ENCODE results near the gene HLCS. TPM values are rescaled to one million over a fixed set of nuclear protein-coding genes. Genes with fewer than 3 reads are reported as not detected.

The HLCS gene
- total RNA-seq, 2 donors from 2014 or later: 17.5 to 29.3 TPM

DNA sequence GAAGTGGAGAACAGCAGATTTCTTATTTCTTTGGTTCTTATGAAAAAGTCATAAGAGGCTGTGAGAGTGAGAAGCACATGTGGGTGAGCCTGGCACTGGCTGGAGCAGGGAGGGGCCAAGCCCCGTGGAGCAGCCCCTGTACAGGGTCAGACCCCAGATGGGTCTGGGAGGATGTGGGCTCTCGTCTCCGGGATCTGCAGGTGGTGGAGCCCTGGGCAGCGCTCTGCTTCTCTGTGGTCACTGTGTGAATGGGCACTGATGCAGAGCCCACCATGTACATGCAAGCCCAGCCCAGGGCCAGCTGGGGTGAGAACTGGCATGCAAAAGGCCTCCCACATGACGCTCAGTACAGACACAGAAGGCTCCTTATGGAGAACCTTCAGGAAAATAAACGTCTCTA lies 200.0 kb downstream of the HLCS start:
- peaks cover 4% of the 10 kb centered on the region for H3K36me3 ChIP-seq
- TF ChIP-seq, protein P1, sequence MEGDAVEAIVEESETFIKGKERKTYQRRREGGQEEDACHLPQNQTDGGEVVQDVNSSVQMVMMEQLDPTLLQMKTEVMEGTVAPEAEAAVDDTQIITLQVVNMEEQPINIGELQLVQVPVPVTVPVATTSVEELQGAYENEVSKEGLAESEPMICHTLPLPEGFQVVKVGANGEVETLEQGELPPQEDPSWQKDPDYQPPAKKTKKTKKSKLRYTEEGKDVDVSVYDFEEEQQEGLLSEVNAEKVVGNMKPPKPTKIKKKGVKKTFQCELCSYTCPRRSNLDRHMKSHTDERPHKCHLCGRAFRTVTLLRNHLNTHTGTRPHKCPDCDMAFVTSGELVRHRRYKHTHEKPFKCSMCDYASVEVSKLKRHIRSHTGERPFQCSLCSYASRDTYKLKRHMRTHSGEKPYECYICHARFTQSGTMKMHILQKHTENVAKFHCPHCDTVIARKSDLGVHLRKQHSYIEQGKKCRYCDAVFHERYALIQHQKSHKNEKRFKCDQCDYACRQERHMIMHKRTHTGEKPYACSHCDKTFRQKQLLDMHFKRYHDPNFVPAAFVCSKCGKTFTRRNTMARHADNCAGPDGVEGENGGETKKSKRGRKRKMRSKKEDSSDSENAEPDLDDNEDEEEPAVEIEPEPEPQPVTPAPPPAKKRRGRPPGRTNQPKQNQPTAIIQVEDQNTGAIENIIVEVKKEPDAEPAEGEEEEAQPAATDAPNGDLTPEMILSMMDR (IDR thresholded peaks at IDR 0.05): no peak
- DNase-seq (ENCODE audit: low spot score) (no peak), ATAC-seq (ENCODE audit: insufficient number of reproducible peaks, low FRiP score, low read depth) (no peak)
- H3K4me1 ChIP-seq (ENCODE audit: control insufficient read depth in 1 of 2, low read depth in 2 of 2): peaks cover 0 to 17% of the 10 kb centered on the region in 2 donors
- no peak overlapping the region for H3K4me3 ChIP-seq
- no peaks in the 10 kb centered on the region for H3K9me3 ChIP-seq
- H3K27me3 ChIP-seq (replicated peaks; ENCODE audit: insufficient read depth): no peaks in the 10 kb centered on the region
- H3K27ac ChIP-seq: no peak overlapping the region

DNA sequence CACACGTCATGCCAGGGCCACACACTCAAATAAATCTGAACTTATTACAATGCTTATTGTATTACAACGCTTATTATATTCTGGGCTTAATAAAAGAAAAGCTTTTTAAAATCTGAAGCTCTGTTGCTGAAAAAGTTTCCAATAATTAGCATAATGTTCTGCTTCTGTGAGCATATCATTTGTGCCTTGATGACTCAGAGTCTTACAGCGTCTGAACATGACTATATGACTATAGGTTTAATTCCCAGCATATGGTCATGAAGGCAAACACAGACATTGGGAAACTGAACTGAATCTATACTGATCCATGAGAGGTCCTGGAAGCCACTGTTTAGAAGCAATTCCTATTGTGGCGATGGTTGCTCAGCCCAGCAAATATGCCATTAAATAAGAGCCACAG lies 201.2 kb downstream of the HLCS start:
- Histone ChIP-seq H3K4me3 (no peak overlapping the region), H3K27ac (no peak overlapping the region), H3K27me3 (replicated peaks; ENCODE audit: insufficient read depth) (no peaks in the 10 kb centered on the region), H3K36me3 (peaks cover 7% of the 10 kb centered on the region), H3K9me3 (no peaks in the 10 kb centered on the region), H3K4me1 (ENCODE audit: control insufficient read depth in 1 of 2, low read depth in 2 of 2) (peaks cover 0 to 17% of the 10 kb centered on the region in 2 donors)
- no peak for ATAC-seq (ENCODE audit: insufficient number of reproducible peaks, low FRiP score, low read depth)
- TF ChIP-seq, protein P1 (IDR thresholded peaks at IDR 0.05): no peak
- DNase-seq (ENCODE audit: low spot score): no peak

DNA sequence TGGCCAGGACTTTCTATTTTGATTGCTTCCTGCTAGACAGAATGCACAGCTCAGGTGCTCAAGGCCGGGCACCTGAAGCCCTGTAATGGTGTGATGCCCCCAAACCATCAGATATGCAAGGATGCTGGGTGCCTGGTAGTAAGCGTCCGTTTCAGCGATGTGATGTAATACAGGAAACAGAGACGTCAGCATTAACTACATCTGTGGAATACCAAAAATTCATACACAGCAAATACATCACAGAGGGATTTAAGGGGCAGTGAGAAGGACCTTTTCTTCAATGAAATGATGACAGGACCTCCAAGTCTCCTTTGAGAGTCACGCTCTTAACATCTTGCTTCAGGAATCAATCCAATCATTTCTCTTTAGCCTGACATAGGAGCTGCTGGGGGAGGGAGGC lies 203.2 kb downstream of the HLCS start:
- Histone ChIP-seq H3K27ac (no peak overlapping the region), H3K9me3 (no peaks in the 10 kb centered on the region), H3K4me1 (ENCODE audit: control insufficient read depth in 1 of 2, low read depth in 2 of 2) (peaks cover 0 to 4% of the 10 kb centered on the region in 2 donors), H3K4me3 (no peak overlapping the region), H3K36me3 (peaks cover 15% of the 10 kb centered on the region), H3K27me3 (replicated peaks; ENCODE audit: insufficient read depth) (no peaks in the 10 kb centered on the region)
- ATAC-seq (ENCODE audit: insufficient number of reproducible peaks, low FRiP score, low read depth): no peak
- no peak for DNase-seq (ENCODE audit: low spot score)
- TF ChIP-seq, protein P1 (IDR thresholded peaks at IDR 0.05): no peak

GRCh38 chr21:36762642-36763041 lies 203.8 kb downstream of the HLCS start:
- Histone ChIP-seq H3K27ac (no peak overlapping the region), H3K4me3 (no peak overlapping the region), H3K36me3 (peaks cover 15% of the 10 kb centered on the region), H3K4me1 (ENCODE audit: control insufficient read depth in 1 of 2, low read depth in 2 of 2) (no peaks in the 10 kb centered on the region), H3K27me3 (replicated peaks; ENCODE audit: insufficient read depth) (no peaks in the 10 kb centered on the region), H3K9me3 (no peaks in the 10 kb centered on the region)
- no peak for DNase-seq (ENCODE audit: low spot score)
- no peak for ATAC-seq (ENCODE audit: insufficient number of reproducible peaks, low FRiP score, low read depth)
- TF ChIP-seq, protein P1 (IDR thresholded peaks at IDR 0.05): no peak

- DNase-seq (ENCODE audit: low spot score) (no peak), ATAC-seq (ENCODE audit: insufficient number of reproducible peaks, low FRiP score, low read depth) (no peak)
- Histone ChIP-seq H3K4me3 (no peak overlapping the region), H3K4me1 (ENCODE audit: control insufficient read depth in 1 of 2, low read depth in 2 of 2) (no peaks in the 10 kb centered on the region), H3K36me3 (peaks cover 15% of the 10 kb centered on the region), H3K27me3 (replicated peaks; ENCODE audit: insufficient read depth) (no peaks in the 10 kb centered on the region), H3K27ac (no peak overlapping the region), H3K9me3 (no peaks in the 10 kb centered on the region)
- TF ChIP-seq, protein P1 (IDR thresholded peaks at IDR 0.05): no peak
Observed at GRCh38 chr21:36761685-36762084, 204.8 kb downstream of the HLCS start.

Measured in thoracic aorta (tissue), 2 donors.